H9 (cell line): ENCODE measurements around the gene ZMYM2. TPM values are rescaled to one million over a fixed set of nuclear protein-coding genes. Genes with fewer than 3 reads are reported as not detected.

ENCODE experiments used
- DNase-seq: peaks from one replicate; pipeline ENCODE4 v3.0.0-alpha.2; 2017
- H2AFZ ChIP-seq: one replicate; pipeline ENCODE4 v1.6.1; 2013; ENCODE audit warnings: mild to moderate bottlenecking, low read length, control low read depth, moderate library complexity
- H2AK5ac ChIP-seq: 2 replicates; pipeline ENCODE4 v1.6.1; 2013; ENCODE audit warnings: low read length, control low read depth, mixed read lengths; ENCODE audit not compliant: insufficient read length
- H2BK120ac ChIP-seq: one replicate; pipeline ENCODE4 v1.6.1; 2013; ENCODE audit warnings: low read depth, mild to moderate bottlenecking, low read length, control low read depth, inconsistent platforms; ENCODE audit not compliant: poor library complexity, severe bottlenecking
- H2BK12ac ChIP-seq: 2 replicates; pipeline ENCODE4 v1.6.1; 2013; ENCODE audit warnings: low read length, control low read depth, mixed read lengths, low read depth; ENCODE audit not compliant: insufficient read length
- H2BK15ac ChIP-seq: 2 replicates; pipeline ENCODE4 v1.6.1; 2013; ENCODE audit warnings: low read depth, low read length, control low read depth
- H2BK20ac ChIP-seq: one replicate; pipeline ENCODE4 v1.6.1; 2013; ENCODE audit warnings: low read depth, mild to moderate bottlenecking, low read length, control low read depth, inconsistent platforms; ENCODE audit not compliant: poor library complexity, severe bottlenecking
- H2BK5ac ChIP-seq: 2 replicates; pipeline ENCODE4 v1.6.1; 2013; ENCODE audit warnings: low read length, control low read depth, mixed read lengths; ENCODE audit not compliant: insufficient read length
- H3K14ac ChIP-seq: 2 replicates; pipeline ENCODE4 v1.6.1; 2013; ENCODE audit warnings: low read length, control low read depth; ENCODE audit not compliant: insufficient read depth
- H3K18ac ChIP-seq: 2 replicates; pipeline ENCODE4 v1.6.1; 2013; ENCODE audit warnings: low read depth, mild to moderate bottlenecking, mixed read lengths, low read length, control low read depth; ENCODE audit not compliant: insufficient read length
- H3K23ac ChIP-seq: 2 replicates; pipeline ENCODE4 v1.6.1; 2013; ENCODE audit warnings: low read length, control low read depth, mixed read lengths, low read depth; ENCODE audit not compliant: insufficient read length
- H3K23me2 ChIP-seq: 2 replicates; pipeline ENCODE4 v1.6.1; 2013; ENCODE audit warnings: low read depth, mild to moderate bottlenecking, mixed read lengths, low read length, control low read depth; ENCODE audit not compliant: insufficient read length, poor library complexity, severe bottlenecking
- H3K27ac ChIP-seq: 2 replicates; pipeline ENCODE4 v1.5.1; 2013; ENCODE audit warnings: low read length, control low read depth, mixed read lengths, low read depth; ENCODE audit not compliant: insufficient read length
- H3K27me3 ChIP-seq: 2 replicates; pipeline ENCODE4 v1.6.1; 2013; ENCODE audit warnings: low read length, control low read depth, inconsistent platforms; ENCODE audit not compliant: insufficient read depth
- H3K4ac ChIP-seq: 2 replicates; pipeline ENCODE4 v1.6.1; 2013; ENCODE audit warnings: low read depth, mild to moderate bottlenecking, control low read depth, inconsistent platforms, low read length, moderate library complexity
- H3K4me1 ChIP-seq: 2 replicates; pipeline ENCODE4 v1.6.1; 2013; ENCODE audit warnings: low read length, control low read depth, inconsistent platforms; ENCODE audit not compliant: insufficient read depth
- H3K4me2 ChIP-seq: 2 replicates; pipeline ENCODE4 v1.6.1; 2013; ENCODE audit warnings: low read length, control low read depth, mixed read lengths; ENCODE audit not compliant: insufficient read length, insufficient read depth
- H3K56ac ChIP-seq: 2 replicates; pipeline ENCODE4 v1.6.1; 2013; ENCODE audit warnings: low read depth, mild to moderate bottlenecking, mixed read lengths, low read length, control low read depth; ENCODE audit not compliant: insufficient read length
- H3K79me1 ChIP-seq: 2 replicates; pipeline ENCODE4 v1.6.1; 2013; ENCODE audit warnings: low read depth, mild to moderate bottlenecking, moderate library complexity, low read length, control low read depth, inconsistent platforms; ENCODE audit not compliant: insufficient read depth, poor library complexity, severe bottlenecking
- H3K79me2 ChIP-seq: 2 replicates; pipeline ENCODE4 v1.6.1; 2013; ENCODE audit warnings: low read length, control low read depth, inconsistent platforms; ENCODE audit not compliant: insufficient read depth
- H3K9ac ChIP-seq: 2 replicates; pipeline ENCODE4 v1.6.1; 2013; ENCODE audit warnings: low read length, control low read depth, mixed read lengths; ENCODE audit not compliant: insufficient read length; ENCODE audit errors: extremely low read depth
- H3K9me3 ChIP-seq: one replicate; pipeline ENCODE4 v1.6.1; 2013; ENCODE audit warnings: low read depth, low read length, inconsistent platforms; ENCODE audit not compliant: control insufficient read depth
- H3T11ph ChIP-seq: one replicate; pipeline ENCODE4 v1.6.1; 2013; ENCODE audit warnings: mild to moderate bottlenecking, low read length, control low read depth, inconsistent platforms
- H4K20me1 ChIP-seq: one replicate; pipeline ENCODE4 v1.6.1; 2013; ENCODE audit not compliant: control insufficient read depth, insufficient read length, insufficient read depth
- H4K5ac ChIP-seq: 2 replicates; pipeline ENCODE4 v1.6.1; 2013; ENCODE audit warnings: low read depth, mild to moderate bottlenecking, mixed read lengths, low read length, control low read depth; ENCODE audit not compliant: insufficient read length
- H4K8ac ChIP-seq: replicated peaks from 2 replicates; pipeline ENCODE4 v1.6.1; 2013; ENCODE audit warnings: low read length, control low read depth, mixed read lengths, low read depth; ENCODE audit not compliant: insufficient read length
- H4K91ac ChIP-seq: 2 replicates; pipeline ENCODE4 v1.6.1; 2013; ENCODE audit warnings: low read depth, mild to moderate bottlenecking, moderate library complexity, mixed read lengths, low read length, control low read depth; ENCODE audit not compliant: insufficient read length
- H3K27ac Mint-ChIP-seq, 3 experiments: 2 replicates in 2 of 3; 3 replicates in 1 of 3; pipeline ENCODE4 v1.8.0; 2020 to 2021; ENCODE audit warnings: mixed read lengths in 3 of 3, mild to moderate bottlenecking in 1 of 3, moderate library complexity in 1 of 3
- H3K27me3 Mint-ChIP-seq: 2 replicates; pipeline ENCODE4 v1.8.0; 2021; ENCODE audit warnings: low read depth, mild to moderate bottlenecking, moderate library complexity, mixed read lengths
- H3K36me3 Mint-ChIP-seq, 3 experiments: 2 replicates in 2 of 3; 3 replicates in 1 of 3; pipeline ENCODE4 v1.8.0; 2020 to 2021; ENCODE audit warnings: low read depth in 3 of 3, mixed read lengths in 3 of 3; ENCODE audit not compliant: insufficient read depth in 1 of 3
- H3K4me1 Mint-ChIP-seq, 2 experiments: 2 replicates each; pipeline ENCODE4 v1.8.0; 2020; ENCODE audit warnings: mixed read lengths in 2 of 2
- H3K4me3 Mint-ChIP-seq, 2 experiments: 2 replicates in 1 of 2; 3 replicates in 1 of 2; pipeline ENCODE4 v1.8.0; 2020 to 2021; ENCODE audit warnings: mild to moderate bottlenecking in 2 of 2, mixed read lengths in 2 of 2, moderate library complexity in 1 of 2
- H3K9me3 Mint-ChIP-seq, 2 experiments: 2 replicates in 1 of 2; 3 replicates in 1 of 2; pipeline ENCODE4 v1.8.0; 2020; ENCODE audit warnings: mild to moderate bottlenecking in 2 of 2, mixed read lengths in 2 of 2, moderate library complexity in 1 of 2
- CTCF ChIP-seq: fragments of 200-600 bp; sonication (generic); conservative IDR thresholded peaks from 3 replicates; pipeline ENCODE4 v1.8.0; 2021; ENCODE audit warnings: antibody characterized with exemption, mild to moderate bottlenecking
- WGBS: extraction: QIAGEN DNeasy Blood & Tissue Kit; methylation state at CpG from one replicate; pipeline ENCODE4 v1.1.7; 2013; ENCODE audit warnings: missing lambda C conversion rate, low lambda C conversion rate, mixed read lengths; ENCODE audit not compliant: insufficient read length; ENCODE audit errors: extremely low coverage; 5-methylcytosine and 5-hydroxymethylcytosine counted together
- total RNA-seq: library from RNA; stranded (reverse); gene quantifications from 2 replicates; pipeline ENCODE4 v1.2.1, GENCODE V29; 2021

Gene ZMYM2
- total RNA-seq, 1 experiment from 2014 or later = 173 TPM

GRCh38 chr13:20000062-20000552 lies 41.6 kb downstream of the ZMYM2 start:
- Histone ChIP-seq H2BK5ac (no peak overlapping the region), H3K27me3 (no peaks in the 10 kb centered on the region), H4K20me1 (no peaks in the 10 kb centered on the region), H3K18ac (no peak overlapping the region), H2BK12ac (no peak overlapping the region), H3T11ph (no peak overlapping the region), H4K8ac (no peak overlapping the region), H3K9ac (no peak overlapping the region), H3K79me1 (peaks cover 6% of the 10 kb centered on the region), H2AK5ac (no peak overlapping the region), H3K4ac (no peak overlapping the region), H3K23me2 (no peaks in the 10 kb centered on the region), H4K91ac (no peak overlapping the region), H3K9me3 (no peaks in the 10 kb centered on the region), H2BK15ac (no peak overlapping the region), H3K4me1 (no peaks in the 10 kb centered on the region), H2BK120ac (no peak overlapping the region), H3K56ac (no peak overlapping the region), H4K5ac (no peak overlapping the region), H3K27ac (no peak overlapping the region), H3K23ac (no peak overlapping the region), H2AFZ (no peak overlapping the region), H3K14ac (no peak overlapping the region), H3K4me2 (no peak overlapping the region), H2BK20ac (no peak overlapping the region), H3K79me2 (peaks cover 7% of the 10 kb centered on the region; the same call in 1 of the 2 replicates)
- Mint-ChIP-seq H3K27me3 (no peaks in the 10 kb centered on the region), H3K4me3 (no peak overlapping the region), H3K36me3 (peaks cover 16 to 66% (median 59%) of the 10 kb centered on the region in 3 experiments; a peak in 6 of 7 replicates), H3K27ac (peak overlapping the region in 1 of 3 experiments; percentile 65; a peak in 1 of 7 replicates), H3K9me3 (no peaks in the 10 kb centered on the region), H3K4me1 (0 out of 4 replicates have a peak, but pooled peaks cover 0 to 2% of the 10 kb centered on the region in 2 experiments)
- no peak for DNase-seq
- no peak for TF ChIP-seq CTCF
- WGBS = no CpG with 5 or more reads among the region's 5 CpGs
